ENCODE measurements around the gene ACAD8. TPM values are rescaled to one million over a fixed set of nuclear protein-coding genes. Genes with fewer than 3 reads are reported as not detected.

Gene ACAD8
- polyA plus RNA-seq, 1 donor (not counting 4 experiments of a cell fraction or from before 2014, with no cell fraction given): 21.7 TPM

- H3K9ac ChIP-seq (ENCODE audit: control insufficient read depth, extremely low read depth, insufficient read depth, low read length): no peak overlapping the region
- H3K4me2 ChIP-seq (ENCODE audit: control insufficient read depth, extremely low read depth, insufficient read depth, low read depth, low read length): peak overlapping the region; percentile 56
- no peaks in the 10 kb centered on the region for H3K9me3 ChIP-seq (ENCODE audit: control insufficient read depth, low read depth, low read length)
- H4K20me1 ChIP-seq (ENCODE audit: control insufficient read depth, extremely low read depth, insufficient read depth, low read length): no peaks in the 10 kb centered on the region
- H3K4me1 ChIP-seq (ENCODE audit: control insufficient read depth, extremely low read depth, insufficient read depth, low read length): peaks cover 16% of the 10 kb centered on the region
- DNase-seq (ENCODE audit: low read depth, low spot score): no peak
- peak overlapping the region; percentile 0 for H2AFZ ChIP-seq (ENCODE audit: control insufficient read depth, low read length)
- H3K4me3 ChIP-seq (ENCODE audit: control insufficient read depth in 2 of 3, extremely low read depth in 1 of 3, insufficient read depth in 2 of 3, low read depth in 1 of 3, low read length in 3 of 3): peak overlapping the region in 1 of 3 experiments; percentile 7
- H3K36me3 ChIP-seq (ENCODE audit: control insufficient read depth in 2 of 2, extremely low read depth in 1 of 2, insufficient read depth in 2 of 2, low read length in 2 of 2): peaks cover 0 to 28% of the 10 kb centered on the region in 2 experiments
- H3K27ac ChIP-seq (ENCODE audit: control insufficient read depth, insufficient read depth, low read length): peak overlapping the region; percentile 1
- no peak for FAIRE-seq
- H3K79me2 ChIP-seq (ENCODE audit: control insufficient read depth, insufficient read depth, low read length): peaks cover 4% of the 10 kb centered on the region
- no peaks in the 10 kb centered on the region for H3K27me3 ChIP-seq (ENCODE audit: control insufficient read depth, extremely low read depth, insufficient read depth, low read length)
- H3K9me1 ChIP-seq (ENCODE audit: control insufficient read depth, extremely low read depth, insufficient read depth, low read length): no peaks in the 10 kb centered on the region
- dilution Hi-C loops (cut with MboI; ENCODE audit: extremely low pct_ligation_motif_present, low sequenced_read_pairs): no loop called here
- TF ChIP-seq EZH2 (IDR thresholded peaks at IDR 0.05; ENCODE audit: low read length) (no peak), CTCF (optimal IDR thresholded peaks at IDR 0.05 in 1 of 3, IDR thresholded peaks at IDR 0.05 in 1 of 3, conservative IDR thresholded peaks at IDR 0.05 in 1 of 3; ENCODE audit: extremely low read depth in 1 of 3, insufficient read depth in 2 of 3, low read length in 3 of 3) (no peak)
These were observed 47.2 kb upstream of the ACAD8 start for GRCh38 chr11:134206185-134206584.

GRCh38 chr11:134207538-134208239, 45.7 kb upstream of the ACAD8 start:
- no peak overlapping the region for H3K9ac ChIP-seq (ENCODE audit: control insufficient read depth, extremely low read depth, insufficient read depth, low read length)
- no peaks in the 10 kb centered on the region for H4K20me1 ChIP-seq (ENCODE audit: control insufficient read depth, extremely low read depth, insufficient read depth, low read length)
- no peaks in the 10 kb centered on the region for H3K9me1 ChIP-seq (ENCODE audit: control insufficient read depth, extremely low read depth, insufficient read depth, low read length)
- H3K4me2 ChIP-seq (ENCODE audit: control insufficient read depth, extremely low read depth, insufficient read depth, low read depth, low read length): no peak overlapping the region
- peaks cover 16% of the 10 kb centered on the region for H3K4me1 ChIP-seq (ENCODE audit: control insufficient read depth, extremely low read depth, insufficient read depth, low read length)
- H2AFZ ChIP-seq (ENCODE audit: control insufficient read depth, low read length): no peak overlapping the region
- H3K9me3 ChIP-seq (ENCODE audit: control insufficient read depth, low read depth, low read length): no peaks in the 10 kb centered on the region
- H3K27me3 ChIP-seq (ENCODE audit: control insufficient read depth, extremely low read depth, insufficient read depth, low read length): no peaks in the 10 kb centered on the region
- dilution Hi-C loops (cut with MboI; ENCODE audit: extremely low pct_ligation_motif_present, low sequenced_read_pairs): no loop called here
- peaks cover 0 to 28% of the 10 kb centered on the region in 2 experiments for H3K36me3 ChIP-seq (ENCODE audit: control insufficient read depth in 2 of 2, extremely low read depth in 1 of 2, insufficient read depth in 2 of 2, low read length in 2 of 2)
- H3K4me3 ChIP-seq (ENCODE audit: control insufficient read depth in 2 of 3, extremely low read depth in 1 of 3, insufficient read depth in 2 of 3, low read depth in 1 of 3, low read length in 3 of 3): no peak overlapping the region
- peaks cover 9% of the 10 kb centered on the region for H3K79me2 ChIP-seq (ENCODE audit: control insufficient read depth, insufficient read depth, low read length)
- DNase-seq (ENCODE audit: low read depth, low spot score) (no peak), FAIRE-seq (no peak)
- TF ChIP-seq EZH2 (IDR thresholded peaks at IDR 0.05; ENCODE audit: low read length) (no peak), CTCF (optimal IDR thresholded peaks at IDR 0.05 in 1 of 3, IDR thresholded peaks at IDR 0.05 in 1 of 3, conservative IDR thresholded peaks at IDR 0.05 in 1 of 3; ENCODE audit: extremely low read depth in 1 of 3, insufficient read depth in 2 of 3, low read length in 3 of 3) (peak; percentile 33 to 57 (median 50))
- no peak overlapping the region for H3K27ac ChIP-seq (ENCODE audit: control insufficient read depth, insufficient read depth, low read length)

Measured in keratinocyte (primary cell).